OCI-M2 (cell line): ENCODE data around the gene CELSR1.
"Not testable (repeated sequence)": the region's sequence is repeated elsewhere in the genome, so short reads cannot be mapped to it uniquely, and the experiment has no call there.

Experiments used
- DNase-seq: peaks from one replicate; lab custom pipeline; 2025; ENCODE audit not compliant: unreplicated experiment; lab: John Stamatoyannopoulos, UW

The CELSR1 gene

GRCh38 chr22:46330426-46330825 lies 207.0 kb downstream of the CELSR1 start:
- no peak for DNase-seq

GRCh38 chr22:46329616-46330015 lies 207.8 kb downstream of the CELSR1 start:
- no peak for DNase-seq

GRCh38 chr22:46328797-46329196 lies 208.6 kb downstream of the CELSR1 start:
- no peak for DNase-seq

- DNase-seq: no peak
Observed at GRCh38 chr22:46327691-46328465, 209.5 kb downstream of the CELSR1 start.

GRCh38 chr22:46326066-46326680 lies 211.2 kb downstream of the CELSR1 start:
- no peak for DNase-seq

- DNase-seq: no peak
Observed at GRCh38 chr22:46323162-46323561, 214.3 kb downstream of the CELSR1 start.

- no peak for DNase-seq
Observed at GRCh38 chr22:46322711-46323110, 214.7 kb downstream of the CELSR1 start.

- no peak for DNase-seq
Observed at GRCh38 chr22:46320716-46321386, 216.6 kb downstream of the CELSR1 start.

- DNase-seq: no peak
Observed at GRCh38 chr22:46320166-46320710, 217.2 kb downstream of the CELSR1 start.

GRCh38 chr22:46319319-46319718 lies 218.1 kb downstream of the CELSR1 start:
- no peak for DNase-seq

- no peak for DNase-seq
Observed at GRCh38 chr22:46318576-46318975, 218.8 kb downstream of the CELSR1 start.

GRCh38 chr22:46317646-46318045 lies 219.8 kb downstream of the CELSR1 start:
- no peak for DNase-seq

- DNase-seq: no peak
Observed at GRCh38 chr22:46315976-46316375, 221.4 kb downstream of the CELSR1 start.

GRCh38 chr22:46312848-46313247 lies 224.6 kb downstream of the CELSR1 start:
- not testable (repeated sequence) for DNase-seq

GRCh38 chr22:46312056-46312455 lies 225.4 kb downstream of the CELSR1 start:
- no peak for DNase-seq
